CD4-positive, alpha-beta T cell treated with Interleukin-2 at 100 ng/mL for 4 hours (primary cell): ENCODE results near the gene DCUN1D4.
"Not testable (repeated sequence)": the region's sequence is repeated elsewhere in the genome, so short reads cannot be mapped to it uniquely, and the experiment has no call there.

Source experiments
- DNase-seq: peaks from one replicate; pipeline ENCODE4 v3.0.0-alpha.2; 2020; ENCODE audit warnings: low spot score

The DCUN1D4 gene

DNA sequence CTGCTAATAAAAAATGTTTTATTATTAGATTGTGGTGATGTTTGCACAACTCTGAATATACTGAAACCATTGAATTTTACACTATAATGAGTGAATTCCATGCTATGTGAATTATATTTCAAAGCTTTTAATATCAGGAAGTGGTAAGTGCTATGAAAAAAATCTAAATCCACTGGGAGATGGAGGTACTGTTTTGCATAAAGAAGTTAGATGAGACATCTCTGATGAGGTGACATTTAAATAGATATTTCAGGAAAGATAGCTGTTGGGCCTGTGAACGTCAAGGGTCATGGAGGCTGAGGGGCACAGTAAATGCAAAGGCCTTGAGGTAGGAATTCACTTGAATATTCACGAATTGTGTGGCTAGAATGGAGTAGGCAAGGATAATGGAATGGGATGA, 12.3 kb downstream of the DCUN1D4 start:
- DNase-seq, result no peak

GRCh38 chr4:51855751-51856150, 12.8 kb downstream of the DCUN1D4 start:
- DNase-seq, result no peak

DNA sequence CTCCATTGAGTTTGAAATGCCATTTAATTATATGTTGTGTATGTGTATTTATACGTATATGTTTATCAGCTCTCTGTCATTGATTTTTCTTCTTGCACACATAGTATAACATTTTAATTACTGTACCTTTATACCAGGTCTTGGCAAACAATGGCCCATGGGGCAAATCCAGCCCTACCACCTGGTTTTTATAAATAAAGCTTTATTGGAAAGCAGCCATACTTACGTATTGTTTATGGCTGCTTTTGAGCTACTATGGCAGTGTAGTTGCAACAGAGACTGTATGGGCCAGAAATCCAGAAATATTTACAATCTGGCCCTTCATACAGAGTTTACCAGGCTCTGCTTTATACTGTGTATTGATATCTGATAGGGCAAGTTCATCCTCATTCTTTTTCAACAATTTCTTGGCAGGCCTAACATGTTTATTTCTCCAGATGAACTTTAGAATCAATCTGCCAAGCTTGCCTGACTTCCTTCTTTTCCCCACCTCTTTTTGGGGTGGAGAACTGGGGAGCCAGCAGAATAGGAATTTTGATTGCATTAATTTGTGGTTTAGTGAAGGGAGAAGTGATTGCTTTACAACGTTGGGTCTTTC, 15.8 kb downstream of the DCUN1D4 start:
- DNase-seq, result no peak

DNA sequence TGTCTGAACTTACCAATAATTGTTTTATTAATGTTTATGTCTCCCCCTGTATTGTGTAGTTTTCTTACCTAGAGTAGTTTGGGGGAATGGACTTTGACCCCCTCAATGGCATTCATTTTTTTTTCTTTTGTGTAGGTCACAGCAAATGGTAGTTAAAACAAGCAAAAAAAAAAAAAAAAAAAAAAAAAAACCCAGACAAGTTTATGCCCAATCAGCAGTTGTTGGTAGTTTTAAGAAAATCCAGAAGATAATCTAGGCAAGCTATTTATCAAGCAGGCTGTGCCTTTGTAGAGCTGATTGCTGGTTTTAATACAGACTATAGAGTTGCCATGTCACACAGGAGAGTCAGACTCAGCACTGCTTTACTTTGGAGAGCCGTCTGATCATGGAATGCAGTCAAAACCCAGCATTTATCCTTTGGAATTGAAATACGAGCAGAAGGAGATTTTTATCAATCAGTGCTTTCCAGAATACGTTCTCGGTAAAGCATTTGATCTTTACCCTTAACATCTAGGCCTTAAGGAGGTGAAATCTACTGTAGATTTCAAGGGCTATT, 16.6 kb downstream of the DCUN1D4 start:
- no peak for DNase-seq

- DNase-seq, result no peak
Measured at GRCh38 chr4:51862199-51862598, 19.2 kb downstream of the DCUN1D4 start.

- no peak for DNase-seq
Measured at GRCh38 chr4:51862781-51863180, 19.8 kb downstream of the DCUN1D4 start.

GRCh38 chr4:51865717-51866116, 22.8 kb downstream of the DCUN1D4 start:
- no peak for DNase-seq

DNA sequence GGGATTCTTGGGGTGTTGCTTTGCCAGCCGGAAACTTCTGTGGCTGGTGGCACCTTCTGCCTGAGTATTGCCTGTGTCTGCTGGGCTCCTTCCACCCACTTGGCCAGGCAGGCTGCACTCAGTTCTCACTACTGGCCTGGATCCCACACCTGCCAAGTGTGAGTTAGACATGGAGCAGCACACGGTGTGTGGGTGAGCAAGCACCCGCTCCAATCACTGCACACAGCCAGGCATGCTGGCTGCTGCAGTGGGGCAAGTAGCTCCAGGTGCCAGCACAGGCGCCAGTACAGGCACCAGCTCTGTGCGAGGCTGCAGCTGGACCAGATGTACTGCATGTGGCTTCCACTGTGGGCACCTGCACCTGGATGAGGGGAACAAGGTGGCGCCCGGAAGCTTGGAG, 23.9 kb downstream of the DCUN1D4 start:
- no peak for DNase-seq

- DNase-seq, result no peak
Measured at GRCh38 chr4:51867689-51868448, 24.9 kb downstream of the DCUN1D4 start.

GRCh38 chr4:51868449-51868847, 25.5 kb downstream of the DCUN1D4 start:
- DNase-seq, result no peak

- DNase-seq, result no peak
Measured at GRCh38 chr4:51870441-51871188, 27.7 kb downstream of the DCUN1D4 start.

GRCh38 chr4:51872283-51872997, 29.5 kb downstream of the DCUN1D4 start:
- DNase-seq, result no peak

GRCh38 chr4:51874551-51874950, 31.6 kb downstream of the DCUN1D4 start:
- no peak for DNase-seq

GRCh38 chr4:51878431-51878830, 35.5 kb downstream of the DCUN1D4 start:
- DNase-seq, result no peak

GRCh38 chr4:51880016-51880915, 37.3 kb downstream of the DCUN1D4 start:
- DNase-seq, result no peak

GRCh38 chr4:51884055-51884454, 41.1 kb downstream of the DCUN1D4 start:
- no peak for DNase-seq

- DNase-seq, result no peak
Measured at GRCh38 chr4:51884606-51885005, 41.7 kb downstream of the DCUN1D4 start.

- peak; percentile 4 for DNase-seq
Measured at GRCh38 chr4:51885363-51885762, 42.4 kb downstream of the DCUN1D4 start.

DNA sequence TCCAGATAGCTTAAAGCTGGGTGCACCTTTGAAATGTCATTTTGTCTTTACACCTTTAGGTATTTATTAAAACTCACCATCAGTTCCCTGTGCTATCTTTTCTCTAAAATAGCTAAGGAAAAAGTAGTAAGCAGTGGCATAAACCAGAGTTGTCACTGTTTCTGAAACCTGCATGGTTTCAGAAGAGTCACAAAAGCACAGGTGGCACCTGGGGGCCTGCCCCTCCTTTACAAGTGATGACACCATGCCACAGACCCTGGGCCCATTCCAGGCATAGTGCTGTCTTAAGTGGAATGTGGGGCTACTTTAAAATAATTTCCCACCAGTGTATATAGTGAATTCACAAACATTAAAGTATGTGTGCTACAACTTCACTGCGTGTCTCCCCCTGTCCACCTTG, 47.8 kb downstream of the DCUN1D4 start:
- no peak for DNase-seq

DNA sequence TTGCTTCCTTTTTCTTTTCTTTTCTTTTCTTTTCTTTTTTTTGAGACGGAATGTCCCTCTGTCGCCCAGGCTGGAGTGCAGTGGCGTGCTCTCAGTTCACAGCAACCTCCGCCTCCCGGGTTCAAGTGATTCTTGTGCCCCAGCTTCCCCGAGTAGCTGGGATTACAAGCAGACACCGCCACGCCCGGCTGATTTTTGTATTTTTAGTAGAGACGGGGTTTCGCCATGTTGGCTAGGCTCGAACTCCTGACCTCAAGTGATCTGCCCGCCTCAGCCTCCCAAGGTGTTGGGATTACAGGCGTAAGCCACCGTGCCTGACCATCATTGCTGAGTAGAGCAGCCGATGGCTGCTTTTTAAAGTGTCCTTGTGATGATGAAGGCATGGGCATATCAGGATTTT, 50.4 kb downstream of the DCUN1D4 start:
- DNase-seq, result not testable (repeated sequence)

- no peak for DNase-seq
Measured at GRCh38 chr4:51894059-51894645, 51.2 kb downstream of the DCUN1D4 start.
